ENCODE data around the gene HIPK2. TPM values are rescaled to one million over a fixed set of nuclear protein-coding genes. Genes with fewer than 3 reads are reported as not detected.

HIPK2 gene
- total RNA-seq, 1 donor, result 12.7 TPM

- Histone ChIP-seq H3K4me1 (ENCODE audit: insufficient read depth, low read length) (peaks cover 62% of the 10 kb centered on the region), H3K36me3 (ENCODE audit: insufficient read depth, low read length) (peaks cover 4% of the 10 kb centered on the region), H2AFZ (ENCODE audit: low read length) (no peak overlapping the region), H3K27me3 (ENCODE audit: insufficient read depth, low read length) (no peaks in the 10 kb centered on the region), H3K79me2 (ENCODE audit: insufficient read depth, low read length) (peaks cover 88% of the 10 kb centered on the region), H3K4me3 (ENCODE audit: insufficient read depth, low read length) (peak overlapping the region; percentile 47), H4K20me1 (ENCODE audit: insufficient read depth, low read length) (peaks cover 3% of the 10 kb centered on the region), H3K4me2 (ENCODE audit: insufficient read depth, low read length) (peak overlapping the region; percentile 77), H3K9me3 (ENCODE audit: low read depth, low read length) (no peaks in the 10 kb centered on the region), H3K27ac (ENCODE audit: low read depth, low read length) (peak overlapping the region; percentile 99)
- no peak for TF ChIP-seq CTCF (IDR thresholded peaks at IDR 0.05; ENCODE audit: extremely low read depth, low read depth, low read length)
- peak; percentile 69 for DNase-seq (ENCODE audit: insufficient read length, low spot score, missing footprints)
Observed at GRCh38 chr7:139731802-139732470, 45.9 kb downstream of the HIPK2 start.

GRCh38 chr7:139730746-139731612, 46.8 kb downstream of the HIPK2 start:
- H3K9me3 ChIP-seq (ENCODE audit: low read depth, low read length), result no peaks in the 10 kb centered on the region
- peaks cover 88% of the 10 kb centered on the region for H3K79me2 ChIP-seq (ENCODE audit: insufficient read depth, low read length)
- H3K27ac ChIP-seq (ENCODE audit: low read depth, low read length), result peak overlapping the region; percentile 99
- peaks cover 8% of the 10 kb centered on the region for H4K20me1 ChIP-seq (ENCODE audit: insufficient read depth, low read length)
- no peak for TF ChIP-seq CTCF (IDR thresholded peaks at IDR 0.05; ENCODE audit: extremely low read depth, low read depth, low read length)
- no peaks in the 10 kb centered on the region for H3K27me3 ChIP-seq (ENCODE audit: insufficient read depth, low read length)
- no peak overlapping the region for H2AFZ ChIP-seq (ENCODE audit: low read length)
- H3K4me3 ChIP-seq (ENCODE audit: insufficient read depth, low read length), result peak overlapping the region; percentile 47
- H3K4me2 ChIP-seq (ENCODE audit: insufficient read depth, low read length), result peak overlapping the region; percentile 77
- DNase-seq (ENCODE audit: insufficient read length, low spot score, missing footprints), result no peak
- H3K4me1 ChIP-seq (ENCODE audit: insufficient read depth, low read length), result peaks cover 66% of the 10 kb centered on the region
- peaks cover under 1% of the 10 kb centered on the region for H3K36me3 ChIP-seq (ENCODE audit: insufficient read depth, low read length)

GRCh38 chr7:139728203-139728602, 49.6 kb downstream of the HIPK2 start:
- Histone ChIP-seq H3K4me1 (ENCODE audit: insufficient read depth, low read length) (peaks cover 71% of the 10 kb centered on the region), H2AFZ (ENCODE audit: low read length) (no peak overlapping the region), H4K20me1 (ENCODE audit: insufficient read depth, low read length) (peaks cover 8% of the 10 kb centered on the region), H3K36me3 (ENCODE audit: insufficient read depth, low read length) (no peaks in the 10 kb centered on the region), H3K4me2 (ENCODE audit: insufficient read depth, low read length) (no peak overlapping the region), H3K27ac (ENCODE audit: low read depth, low read length) (peak overlapping the region; percentile 81), H3K79me2 (ENCODE audit: insufficient read depth, low read length) (peaks cover 89% of the 10 kb centered on the region), H3K4me3 (ENCODE audit: insufficient read depth, low read length) (no peak overlapping the region), H3K27me3 (ENCODE audit: insufficient read depth, low read length) (no peaks in the 10 kb centered on the region), H3K9me3 (ENCODE audit: low read depth, low read length) (no peaks in the 10 kb centered on the region)
- DNase-seq (ENCODE audit: insufficient read length, low spot score, missing footprints), result no peak
- TF ChIP-seq CTCF (IDR thresholded peaks at IDR 0.05; ENCODE audit: extremely low read depth, low read depth, low read length), result no peak

- peak overlapping the region; percentile 81 for H3K27ac ChIP-seq (ENCODE audit: low read depth, low read length)
- H3K4me2 ChIP-seq (ENCODE audit: insufficient read depth, low read length), result peak overlapping the region; percentile 26
- no peaks in the 10 kb centered on the region for H3K36me3 ChIP-seq (ENCODE audit: insufficient read depth, low read length)
- H3K4me3 ChIP-seq (ENCODE audit: insufficient read depth, low read length), result no peak overlapping the region
- peaks cover 72% of the 10 kb centered on the region for H3K4me1 ChIP-seq (ENCODE audit: insufficient read depth, low read length)
- no peak for DNase-seq (ENCODE audit: insufficient read length, low spot score, missing footprints)
- H3K27me3 ChIP-seq (ENCODE audit: insufficient read depth, low read length), result no peaks in the 10 kb centered on the region
- no peak overlapping the region for H2AFZ ChIP-seq (ENCODE audit: low read length)
- peaks cover 8% of the 10 kb centered on the region for H4K20me1 ChIP-seq (ENCODE audit: insufficient read depth, low read length)
- no peak for TF ChIP-seq CTCF (IDR thresholded peaks at IDR 0.05; ENCODE audit: extremely low read depth, low read depth, low read length)
- H3K79me2 ChIP-seq (ENCODE audit: insufficient read depth, low read length), result peaks cover 90% of the 10 kb centered on the region
- H3K9me3 ChIP-seq (ENCODE audit: low read depth, low read length), result no peaks in the 10 kb centered on the region
Observed at GRCh38 chr7:139727151-139727705, 50.6 kb downstream of the HIPK2 start.
